Mesenchymal stem cell (in vitro differentiated cells and primary cell): ENCODE data around the gene NTPCR.
A peak's percentile ranks its signal among the peaks of the same experiment; 100 is the strongest.

ENCODE experiments used
- DNase-seq: peaks from one replicate; pipeline ENCODE4 v3.0.0-alpha.2; 2013
- H2AFZ ChIP-seq: one replicate; pipeline ENCODE4 v1.6.1; 2013; ENCODE audit warnings: low read depth, mild to moderate bottlenecking, control low read depth, inconsistent platforms, low read length, moderate library complexity
- H2AK5ac ChIP-seq: 2 replicates; pipeline ENCODE4 v1.6.1; 2013; ENCODE audit warnings: low read length, moderate library complexity, mild to moderate bottlenecking, inconsistent platforms; ENCODE audit not compliant: severe bottlenecking
- H2BK120ac ChIP-seq: one replicate; pipeline ENCODE4 v1.6.1; 2013; ENCODE audit warnings: low read depth, mild to moderate bottlenecking, inconsistent platforms, low read length, moderate library complexity
- H2BK12ac ChIP-seq, 2 experiments: one replicate each; pipeline ENCODE4 v1.6.1; 2013; ENCODE audit warnings: inconsistent platforms in 2 of 2, low read length in 2 of 2, mild to moderate bottlenecking in 2 of 2, moderate library complexity in 2 of 2, control low read depth in 1 of 2
- H2BK15ac ChIP-seq: one replicate; pipeline ENCODE4 v1.6.1; 2013; ENCODE audit warnings: mild to moderate bottlenecking, low read depth, inconsistent platforms; ENCODE audit not compliant: poor library complexity, severe bottlenecking
- H2BK5ac ChIP-seq: 2 replicates; pipeline ENCODE4 v1.6.1; 2013; ENCODE audit warnings: low read depth, mild to moderate bottlenecking, low read length, control low read depth, inconsistent platforms; ENCODE audit not compliant: poor library complexity, severe bottlenecking
- H3K14ac ChIP-seq, 2 experiments: one replicate each; pipeline ENCODE4 v1.6.1; 2013; ENCODE audit warnings: inconsistent platforms in 2 of 2, low read length in 2 of 2, control low read depth in 1 of 2, mild to moderate bottlenecking in 1 of 2, moderate library complexity in 1 of 2
- H3K18ac ChIP-seq, 2 experiments: one replicate each; pipeline ENCODE4 v1.6.1; 2013; ENCODE audit warnings: inconsistent platforms in 2 of 2, low read length in 2 of 2, control low read depth in 1 of 2, low read depth in 1 of 2, mild to moderate bottlenecking in 1 of 2
- H3K23ac ChIP-seq, 2 experiments: one replicate each; pipeline ENCODE4 v1.6.1; 2013; ENCODE audit warnings: inconsistent platforms in 2 of 2, low read length in 2 of 2, mild to moderate bottlenecking in 2 of 2, moderate library complexity in 2 of 2, control low read depth in 1 of 2
- H3K27ac ChIP-seq: 2 replicates; pipeline ENCODE4 v1.5.1; 2013; ENCODE audit warnings: mild to moderate bottlenecking, moderate library complexity, low read length, control low read depth, inconsistent platforms; ENCODE audit not compliant: poor library complexity, severe bottlenecking
- H3K27me3 ChIP-seq, 2 experiments: 2 replicates each; pipeline versions ENCODE4 v1.6.1 to v1.7.0; 2013; ENCODE audit warnings: low read length in 2 of 2, mild to moderate bottlenecking in 2 of 2, moderate library complexity in 2 of 2, control low read depth in 1 of 2, inconsistent platforms in 1 of 2; ENCODE audit not compliant: control insufficient read depth in 1 of 2, insufficient read depth in 1 of 2
- H3K36me3 ChIP-seq, 2 experiments: 2 replicates each; pipeline versions ENCODE4 v1.6.1 to v1.7.0; 2013; ENCODE audit warnings: low read length in 2 of 2, control low read depth in 1 of 2, inconsistent platforms in 1 of 2, low read depth in 1 of 2, mild to moderate bottlenecking in 1 of 2; ENCODE audit not compliant: insufficient read depth in 2 of 2, control insufficient read depth in 1 of 2
- H3K4ac ChIP-seq, 2 experiments: one replicate each; pipeline ENCODE4 v1.6.1; 2013; ENCODE audit warnings: inconsistent platforms in 2 of 2, low read length in 2 of 2, mild to moderate bottlenecking in 2 of 2, moderate library complexity in 2 of 2, control low read depth in 1 of 2, low read depth in 1 of 2
- H3K4me1 ChIP-seq: 2 replicates; pipeline ENCODE4 v1.6.1; 2013; ENCODE audit warnings: low read depth, low read length, control low read depth; ENCODE audit not compliant: control insufficient read depth, insufficient read depth
- H3K4me2 ChIP-seq: 2 replicates; pipeline ENCODE4 v1.6.1; 2013; ENCODE audit warnings: low read length, mild to moderate bottlenecking, inconsistent platforms; ENCODE audit not compliant: poor library complexity, severe bottlenecking
- H3K4me3 ChIP-seq, 2 experiments: 2 replicates each; pipeline versions ENCODE4 v1.5.1 to v1.7.0; 2013; ENCODE audit warnings: low read length in 2 of 2, mild to moderate bottlenecking in 2 of 2, control low read depth in 1 of 2, low read depth in 1 of 2; ENCODE audit not compliant: insufficient read depth in 1 of 2
- H3K79me1 ChIP-seq: replicated peaks from 2 replicates; pipeline ENCODE4 v1.6.1; 2013; ENCODE audit warnings: mild to moderate bottlenecking, control low read depth, low read length, inconsistent platforms; ENCODE audit not compliant: poor library complexity, severe bottlenecking
- H3K9ac ChIP-seq: 2 replicates; pipeline ENCODE4 v1.7.0; 2013; ENCODE audit warnings: mild to moderate bottlenecking, low read length, moderate library complexity
- H3K9me3 ChIP-seq: 2 replicates; pipeline ENCODE4 v1.7.0; 2013; ENCODE audit warnings: mild to moderate bottlenecking, low read length; ENCODE audit not compliant: control insufficient read depth
- H4K8ac ChIP-seq: one replicate; pipeline ENCODE4 v1.6.1; 2013; ENCODE audit warnings: inconsistent platforms, mild to moderate bottlenecking, low read length, moderate library complexity
- H4K91ac ChIP-seq: one replicate; pipeline ENCODE4 v1.6.1; 2013; ENCODE audit warnings: mild to moderate bottlenecking, low read length, inconsistent platforms
- WGBS: methylation state at CpG from one replicate; pipeline ENCODE4 v1.1.7; 2013; ENCODE audit warnings: mixed read lengths; 5-methylcytosine and 5-hydroxymethylcytosine counted together

The NTPCR gene

DNA sequence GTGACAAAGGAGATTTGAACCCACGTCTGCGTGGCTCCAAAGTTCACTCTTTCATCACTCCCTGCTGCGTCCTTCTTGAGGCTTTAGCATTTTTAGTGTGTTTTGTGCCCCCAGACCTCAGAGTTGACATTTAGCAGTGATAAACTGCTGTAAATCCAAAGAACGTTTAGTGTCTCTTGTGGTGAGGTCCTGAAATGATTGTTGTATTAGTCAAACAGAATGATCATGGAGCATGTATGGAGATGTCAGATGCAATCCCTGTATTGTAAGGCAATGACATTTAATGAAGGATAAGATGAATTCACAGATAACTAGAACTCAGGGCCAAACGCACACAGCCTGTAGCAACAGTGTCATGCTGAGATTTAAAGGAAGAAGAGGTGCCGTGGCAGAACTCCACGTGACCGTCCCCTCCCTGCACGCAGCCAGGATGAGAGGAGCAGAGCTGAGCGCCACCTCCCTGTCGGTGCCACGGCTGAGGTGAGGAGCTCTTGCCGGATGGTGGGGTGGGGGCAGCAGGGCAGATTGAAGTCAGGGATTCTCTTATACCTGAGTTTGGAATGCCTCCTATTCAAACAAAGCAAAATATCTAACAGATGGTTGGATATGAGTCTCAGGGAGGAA lies 30.1 kb downstream of the NTPCR start:
- Histone ChIP-seq H3K14ac (peak overlapping the region in 1 of 2 experiments; percentile 61), H2BK5ac (no peak overlapping the region), H2AK5ac (peak overlapping the region; percentile 24), H2BK120ac (no peak overlapping the region), H3K4me2 (no peak overlapping the region), H3K23ac (no peak overlapping the region), H3K27ac (no peak overlapping the region), H2BK15ac (no peak overlapping the region), H3K4me3 (no peak overlapping the region), H4K8ac (no peak overlapping the region), H3K4me1 (peaks cover 13% of the 10 kb centered on the region), H2AFZ (no peak overlapping the region), H3K36me3 (peaks cover 48 to 50% of the 10 kb centered on the region in 2 experiments), H3K9ac (no peak overlapping the region), H2BK12ac (no peak overlapping the region), H4K91ac (peak overlapping the region; percentile 58), H3K4ac (no peak overlapping the region), H3K18ac (peak overlapping the region in 1 of 2 experiments; percentile 49), H3K27me3 (no peaks in the 10 kb centered on the region), H3K79me1 (peaks cover 6% of the 10 kb centered on the region), H3K9me3 (no peaks in the 10 kb centered on the region)
- DNase-seq = peak; percentile 33
- WGBS = 73% methylated on average over 13 of the region's 13 CpGs

GRCh38 chr1:232980986-232981560 lies 30.7 kb downstream of the NTPCR start:
- no peaks in the 10 kb centered on the region for H3K27me3 ChIP-seq
- H3K18ac ChIP-seq = no peak overlapping the region
- H3K14ac ChIP-seq = no peak overlapping the region
- H3K4me2 ChIP-seq = no peak overlapping the region
- H2AK5ac ChIP-seq = peak overlapping the region; percentile 6
- no peak overlapping the region for H3K4me3 ChIP-seq
- no peak overlapping the region for H2BK120ac ChIP-seq
- no peak overlapping the region for H2BK15ac ChIP-seq
- H2BK12ac ChIP-seq = no peak overlapping the region
- no peak overlapping the region for H4K91ac ChIP-seq
- H2AFZ ChIP-seq = no peak overlapping the region
- H3K9me3 ChIP-seq = no peaks in the 10 kb centered on the region
- no peak for DNase-seq
- H3K27ac ChIP-seq = no peak overlapping the region
- H3K79me1 ChIP-seq = peaks cover 6% of the 10 kb centered on the region
- no peak overlapping the region for H3K23ac ChIP-seq
- no peak overlapping the region for H2BK5ac ChIP-seq
- 91% methylated on average over 4 of the region's 9 CpGs for WGBS
- H3K9ac ChIP-seq = no peak overlapping the region
- no peak overlapping the region for H3K4ac ChIP-seq
- no peak overlapping the region for H4K8ac ChIP-seq
- H3K36me3 ChIP-seq = peaks cover 55% of the 10 kb centered on the region in 2 experiments
- H3K4me1 ChIP-seq = peaks cover 13% of the 10 kb centered on the region

DNA sequence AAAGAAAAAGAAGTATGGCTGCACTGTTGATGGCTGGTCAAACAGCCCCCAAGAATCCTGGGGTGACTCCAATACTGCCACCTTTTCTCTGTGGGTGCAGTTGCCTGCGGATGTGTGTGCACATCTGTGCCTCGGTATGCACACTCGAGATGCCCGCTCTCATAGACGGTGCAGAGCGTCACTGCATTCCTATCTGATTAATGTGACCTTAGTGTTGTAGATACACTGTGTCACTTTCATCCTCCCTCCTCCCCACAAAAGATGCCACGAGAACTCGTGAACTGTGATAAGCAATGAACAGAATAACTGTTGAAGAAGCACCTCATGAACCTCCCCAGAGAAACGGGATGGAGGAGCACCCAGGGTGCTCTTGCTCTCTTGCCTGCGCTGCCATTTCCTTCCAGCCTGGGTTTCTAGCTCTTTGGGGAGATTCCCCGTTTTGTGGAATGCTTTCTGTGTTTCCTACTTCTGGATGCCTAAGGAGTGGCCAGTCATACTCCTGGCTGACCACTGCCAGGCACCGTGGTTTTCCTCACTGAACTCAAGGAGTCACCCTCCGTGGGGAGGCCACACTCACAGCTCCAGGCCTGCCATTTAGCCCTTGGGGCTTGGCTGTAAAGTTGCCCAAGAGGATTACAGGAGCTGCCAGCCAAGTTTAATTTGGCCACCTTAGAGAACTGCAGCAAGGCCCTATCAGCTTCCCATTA lies 32.0 kb downstream of the NTPCR start:
- H3K4ac ChIP-seq = no peak overlapping the region
- WGBS = 89% methylated on average over 13 of the region's 13 CpGs
- no peak overlapping the region for H4K8ac ChIP-seq
- no peak overlapping the region for H3K23ac ChIP-seq
- peaks cover 9% of the 10 kb centered on the region for H3K79me1 ChIP-seq
- H3K4me1 ChIP-seq = peaks cover 13% of the 10 kb centered on the region
- peaks cover 50 to 53% of the 10 kb centered on the region in 2 experiments for H3K36me3 ChIP-seq
- peak overlapping the region; percentile 47 for H2AK5ac ChIP-seq
- no peak overlapping the region for H3K9ac ChIP-seq
- no peaks in the 10 kb centered on the region for H3K27me3 ChIP-seq
- no peak overlapping the region for H2AFZ ChIP-seq
- no peaks in the 10 kb centered on the region for H3K9me3 ChIP-seq
- no peak overlapping the region for H2BK12ac ChIP-seq
- no peak overlapping the region for H2BK120ac ChIP-seq
- H2BK15ac ChIP-seq = no peak overlapping the region
- no peak overlapping the region for H2BK5ac ChIP-seq
- peak; percentile 48 for DNase-seq
- no peak overlapping the region for H4K91ac ChIP-seq
- H3K27ac ChIP-seq = peak overlapping the region; percentile 15
- no peak overlapping the region for H3K4me2 ChIP-seq
- H3K14ac ChIP-seq = no peak overlapping the region
- H3K18ac ChIP-seq = no peak overlapping the region
- H3K4me3 ChIP-seq = no peak overlapping the region

GRCh38 chr1:232983375-232983774 lies 33.0 kb downstream of the NTPCR start:
- WGBS = 98% methylated on average over 13 of the region's 14 CpGs
- H3K79me1 ChIP-seq = peaks cover 12% of the 10 kb centered on the region
- no peak overlapping the region for H3K27ac ChIP-seq
- no peak for DNase-seq
- H2AK5ac ChIP-seq = no peak overlapping the region
- no peak overlapping the region for H3K18ac ChIP-seq
- H3K4me3 ChIP-seq = no peak overlapping the region
- no peak overlapping the region for H3K4me2 ChIP-seq
- no peaks in the 10 kb centered on the region for H3K27me3 ChIP-seq
- peaks cover 17% of the 10 kb centered on the region for H3K4me1 ChIP-seq
- H3K14ac ChIP-seq = no peak overlapping the region
- H3K23ac ChIP-seq = no peak overlapping the region
- H4K8ac ChIP-seq = no peak overlapping the region
- H2BK12ac ChIP-seq = no peak overlapping the region
- no peak overlapping the region for H4K91ac ChIP-seq
- H3K9me3 ChIP-seq = no peaks in the 10 kb centered on the region
- no peak overlapping the region for H3K4ac ChIP-seq
- H3K36me3 ChIP-seq = peaks cover 50 to 55% of the 10 kb centered on the region in 2 experiments
- no peak overlapping the region for H2BK120ac ChIP-seq
- no peak overlapping the region for H2BK5ac ChIP-seq
- H3K9ac ChIP-seq = no peak overlapping the region
- H2BK15ac ChIP-seq = no peak overlapping the region
- no peak overlapping the region for H2AFZ ChIP-seq
